Left lobe of liver (tissue), 2 donors: ENCODE data around the gene CREB5. TPM values are rescaled to one million over a fixed set of nuclear protein-coding genes. Genes with fewer than 3 reads are reported as not detected.

Source experiments
- ATAC-seq: fragments of 200-7000 bp; cut with Tn5 transposase; one replicate; pipeline ENCODE4 v1.9.1; 2020; ENCODE audit warnings: mild to moderate bottlenecking, moderate library complexity
- DNase-seq: peaks from one replicate; pipeline ENCODE4 v3.0.0-alpha.2; 2020; ENCODE audit warnings: low spot score
- total RNA-seq: library from RNA; stranded (reverse); gene quantifications from one replicate; pipeline ENCODE4 v1.2.1, GENCODE V29; 2021
- donor health status: DM: no; HTN: no; CAD: no; lungs with moderate emphysema.
- donor health status: DM: no; HTN: yes; CAD: no.

The CREB5 gene
- total RNA-seq, 1 donor from 2014 or later = 0.53 TPM

- no peak for ATAC-seq
Measured at GRCh38 chr7:28629216-28629842, 217.0 kb downstream of the CREB5 start.

GRCh38 chr7:28630350-28630749 is 218.0 kb downstream of the CREB5 start:
- ATAC-seq (no peak), DNase-seq (no peak)

More at GRCh38 chr7:28629216-28629842, 217.0 kb downstream of the CREB5 start:
- no peak for DNase-seq

- ATAC-seq (no peak), DNase-seq (no peak)
Measured at GRCh38 chr7:28631995-28632394, 219.7 kb downstream of the CREB5 start.

- no peak for ATAC-seq
- no peak for DNase-seq
Measured at GRCh38 chr7:28638914-28639313, 226.6 kb downstream of the CREB5 start.

GRCh38 chr7:28640001-28640400 is 227.7 kb downstream of the CREB5 start:
- DNase-seq (no peak), ATAC-seq (no peak)

GRCh38 chr7:28641752-28642545 is 229.6 kb downstream of the CREB5 start:
- ATAC-seq = no peak
- no peak for DNase-seq

- ATAC-seq = no peak
- no peak for DNase-seq
Measured at GRCh38 chr7:28643188-28643569, 230.9 kb downstream of the CREB5 start.

- ATAC-seq (no peak), DNase-seq (no peak)
Measured at GRCh38 chr7:28643584-28644340, 231.4 kb downstream of the CREB5 start.

- ATAC-seq = no peak
Measured at GRCh38 chr7:28645866-28646265, 233.5 kb downstream of the CREB5 start.

GRCh38 chr7:28646376-28647075 is 234.2 kb downstream of the CREB5 start:
- ATAC-seq = no peak
- no peak for DNase-seq

More at GRCh38 chr7:28645866-28646265, 233.5 kb downstream of the CREB5 start:
- DNase-seq = no peak

GRCh38 chr7:28647076-28647421 is 234.7 kb downstream of the CREB5 start:
- DNase-seq (no peak), ATAC-seq (peak; percentile 51)

- no peak for ATAC-seq
- DNase-seq = no peak
Measured at GRCh38 chr7:28649189-28649588, 236.9 kb downstream of the CREB5 start.

- ATAC-seq (no peak), DNase-seq (no peak)
Measured at GRCh38 chr7:28649811-28650210, 237.5 kb downstream of the CREB5 start.

GRCh38 chr7:28654110-28654509 is 241.8 kb downstream of the CREB5 start:
- ATAC-seq = no peak
- no peak for DNase-seq

- ATAC-seq (no peak), DNase-seq (no peak)
Measured at GRCh38 chr7:28656529-28656928, 244.2 kb downstream of the CREB5 start.

GRCh38 chr7:28658381-28658780 is 246.1 kb downstream of the CREB5 start:
- no peak for ATAC-seq

GRCh38 chr7:28660132-28660531 is 247.8 kb downstream of the CREB5 start:
- DNase-seq (no peak), ATAC-seq (no peak)

More at GRCh38 chr7:28658381-28658780, 246.1 kb downstream of the CREB5 start:
- no peak for DNase-seq

- ATAC-seq (no peak), DNase-seq (no peak)
Measured at GRCh38 chr7:28661826-28662595, 249.7 kb downstream of the CREB5 start.

GRCh38 chr7:28666154-28666553 is 253.8 kb downstream of the CREB5 start:
- DNase-seq (no peak), ATAC-seq (no peak)

GRCh38 chr7:28668085-28668484 is 255.8 kb downstream of the CREB5 start:
- ATAC-seq (no peak), DNase-seq (no peak)
